HepG2 (cell line): ENCODE results near the gene USP35. TPM values are rescaled to one million over a fixed set of nuclear protein-coding genes. Genes with fewer than 3 reads are reported as not detected.

ENCODE experiments used
- ATAC-seq: fragments of 200-7000 bp; cut with Tn5 transposase; 3 replicates; pipeline ENCODE4 v1.9.1; 2020; ENCODE audit warnings: mild to moderate bottlenecking, moderate library complexity
- BruUV-seq: library from RNA; stranded (reverse); fragments of 400-500 nt; replicated peaks from 2 replicates; lab custom pipeline; 2021; lab: Mats Ljungman, UMichigan
- CTCF ChIA-PET: fragments of 300-600 bp; formaldehyde crosslinking; extraction: SDS; loops from one replicate; lab custom pipeline; 2021; ENCODE audit warnings: low total read pairs, inconsistent platforms, low intra/inter-chr PET ratio; lab: Yijun Ruan, JAX
- POLR2A ChIA-PET: fragments of 350-600 bp; sonication (Branson Sonifier 250); formaldehyde crosslinking; loops from one replicate; lab custom pipeline; 2020; ENCODE audit warnings: antibody characterized with exemption, inconsistent platforms; lab: Yijun Ruan, JAX
- DNase-seq: peaks from one replicate; pipeline ENCODE4 v3.0.0-alpha.2; 2015; ENCODE audit warnings: low spot score
- FAIRE-seq: peaks from 3 replicates; lab custom pipeline; 2011; peaks lifted over from hg19 to GRCh38; lab: Jason Lieb, UNC
- H2AFZ ChIP-seq: one replicate; pipeline ENCODE4 v1.6.1; 2011; ENCODE audit warnings: low read length, inconsistent platforms
- H3K27ac ChIP-seq: fragments of 300-600 bp; 3 replicates; pipeline ENCODE4 v1.8.0; 2011; ENCODE audit warnings: mixed run types, mild to moderate bottlenecking, mixed read lengths, low read length, inconsistent platforms; ENCODE audit not compliant: insufficient read depth; ENCODE audit errors: extremely low read length
- H3K27me3 ChIP-seq, 2 experiments: fragments of 200-600 bp in 1 of 2; 2 replicates in 1 of 2; 3 replicates in 1 of 2; pipeline versions ENCODE4 v1.6.0 to v1.8.0; 2011; ENCODE audit warnings: low read length in 2 of 2, mild to moderate bottlenecking in 2 of 2, moderate library complexity in 2 of 2, inconsistent platforms in 1 of 2; ENCODE audit not compliant: insufficient read depth in 2 of 2, control insufficient read depth in 1 of 2
- H3K36me3 ChIP-seq, 2 experiments: fragments of 200-600 bp in 1 of 2; replicated peaks in 1 of 2; 2 replicates in 1 of 2; 3 replicates in 1 of 2; pipeline versions ENCODE4 v1.5.1 to v1.8.0; 2011; ENCODE audit warnings: low read length in 2 of 2, inconsistent platforms in 1 of 2; ENCODE audit not compliant: insufficient read depth in 2 of 2, control insufficient read depth in 1 of 2
- H3K4me1 ChIP-seq: 2 replicates; pipeline ENCODE4 v1.5.1; 2012; ENCODE audit warnings: low read length, inconsistent platforms; ENCODE audit not compliant: insufficient read depth
- H3K4me2 ChIP-seq: 2 replicates; pipeline ENCODE4 v1.6.0; 2011; ENCODE audit warnings: low read depth, low read length, inconsistent platforms
- H3K4me3 ChIP-seq, 3 experiments: fragments of 200-600 bp in 1 of 3; sonication (generic), shearing (Covaris generic) in 1 of 3; replicated peaks in 1 of 3; 2 replicates each; pipeline ENCODE4 v1.5.1; 2011 to 2016; ENCODE audit warnings: low read length in 3 of 3, inconsistent platforms in 2 of 3, low read depth in 2 of 3, mild to moderate bottlenecking in 2 of 3, control low read depth in 1 of 3, mixed read lengths in 1 of 3; ENCODE audit not compliant: insufficient read depth in 1 of 3
- H3K79me2 ChIP-seq: one replicate; pipeline ENCODE4 v1.6.1; 2011; ENCODE audit warnings: low read length, inconsistent platforms; ENCODE audit not compliant: insufficient read depth
- H3K9ac ChIP-seq: 2 replicates; pipeline ENCODE4 v1.6.0; 2011; ENCODE audit warnings: mild to moderate bottlenecking, low read depth, low read length, inconsistent platforms; ENCODE audit not compliant: insufficient read depth
- H3K9me3 ChIP-seq: 2 replicates; pipeline ENCODE4 v1.5.1; 2012; ENCODE audit warnings: mild to moderate bottlenecking, low read length
- H4K20me1 ChIP-seq: 2 replicates; pipeline ENCODE4 v1.6.0; 2011; ENCODE audit warnings: inconsistent platforms, mild to moderate bottlenecking, low read length, moderate library complexity; ENCODE audit not compliant: insufficient read depth
- ARNT ChIP-seq: fragments of 450-650 bp; IDR thresholded peaks from 2 replicates; pipeline ENCODE4 v1.6.1; 2017
- CC2D1A ChIP-seq: sonication (generic); formaldehyde crosslinking; IDR thresholded peaks from 2 replicates; pipeline ENCODE4 v1.8.1; 2023; ENCODE audit warnings: mild to moderate bottlenecking, missing genetic modification reagents
- HOXA7 ChIP-seq: sonication (generic); formaldehyde crosslinking; IDR thresholded peaks from 2 replicates; pipeline ENCODE4 v1.8.1; 2022; ENCODE audit warnings: mild to moderate bottlenecking, missing genetic modification reagents, moderate library complexity
- KMT2A ChIP-seq: sonication (generic); formaldehyde crosslinking; IDR thresholded peaks from 2 replicates; pipeline ENCODE4 v1.4.0; 2020; ENCODE audit warnings: missing genetic modification reagents
- MAFK ChIP-seq, 2 experiments: IDR thresholded peaks in 1 of 2; conservative IDR thresholded peaks in 1 of 2; 2 replicates each; pipeline ENCODE4 v1.6.1; 2011; ENCODE audit warnings: improper control_type of control experiment in 2 of 2, low read length in 2 of 2
- MAZ ChIP-seq, 2 experiments: sonication (generic) in 1 of 2; formaldehyde crosslinking in 1 of 2; IDR thresholded peaks; 2 replicates each; pipeline versions ENCODE4 v1.5.0 to v1.6.1; 2012 to 2020; ENCODE audit warnings: low read depth in 2 of 2, mild to moderate bottlenecking in 2 of 2, borderline replicate concordance in 1 of 2, improper control_type of control experiment in 1 of 2, low read length in 1 of 2, missing genetic modification reagents in 1 of 2, moderate library complexity in 1 of 2
- NCOA2 ChIP-seq: sonication (generic); formaldehyde crosslinking; IDR thresholded peaks from 2 replicates; pipeline ENCODE4 v1.8.0; 2022; ENCODE audit warnings: inconsistent platforms
- NFE2 ChIP-seq: sonication (generic); formaldehyde crosslinking; IDR thresholded peaks from 2 replicates; pipeline ENCODE4 v1.4.0; 2020; ENCODE audit warnings: missing genetic modification reagents
- NFIC ChIP-seq: IDR thresholded peaks from 2 replicates; pipeline ENCODE4 v1.6.1; 2012; ENCODE audit warnings: mild to moderate bottlenecking, low read length, inconsistent platforms
- ONECUT2 ChIP-seq: sonication (generic); formaldehyde crosslinking; IDR thresholded peaks from 2 replicates; pipeline ENCODE4 v1.4.0; 2020; ENCODE audit warnings: missing genetic modification reagents
- RBM22 ChIP-seq: fragments of 200-400 bp; formaldehyde crosslinking; optimal IDR thresholded peaks from 2 replicates; pipeline ENCODE3; 2017; ENCODE audit warnings: mild to moderate bottlenecking, low read length, moderate library complexity
- SALL2 ChIP-seq: sonication (generic); formaldehyde crosslinking; IDR thresholded peaks from 2 replicates; pipeline ENCODE4 v1.8.1; 2023; ENCODE audit warnings: mild to moderate bottlenecking, missing genetic modification reagents, inconsistent platforms
- SMAD9 ChIP-seq: sonication (generic); formaldehyde crosslinking; IDR thresholded peaks from 2 replicates; pipeline ENCODE4 v1.5.1; 2020; ENCODE audit warnings: mild to moderate bottlenecking, missing genetic modification reagents
- ZFP90 ChIP-seq: sonication (generic); formaldehyde crosslinking; IDR thresholded peaks from 2 replicates; pipeline ENCODE4 v1.8.0; 2022; ENCODE audit warnings: missing genetic modification reagents, mild to moderate bottlenecking, inconsistent platforms, borderline replicate concordance
- ZNF20 ChIP-seq: sonication (generic); formaldehyde crosslinking; IDR thresholded peaks from 2 replicates; pipeline ENCODE4 v1.4.0; 2020; ENCODE audit warnings: mild to moderate bottlenecking, moderate library complexity, missing genetic modification reagents
- ZNF614 ChIP-seq: IDR thresholded peaks from 2 replicates; pipeline ENCODE4 v1.6.1; 2018; ENCODE audit warnings: missing biosample characterization, missing genetic modification reagents, inconsistent platforms, borderline replicate concordance
- ZNF775 ChIP-seq: sonication (generic); formaldehyde crosslinking; IDR thresholded peaks from 2 replicates; pipeline ENCODE4 v1.4.0; 2020; ENCODE audit warnings: missing genetic modification reagents, mild to moderate bottlenecking, moderate library complexity, borderline replicate concordance
- in situ Hi-C: cut with HindIII; loops from 2 replicates; pipeline ENCODE4 v1.10.0; 2017; ENCODE audit warnings: low pct_unique_long_range_greater_than_20kb; ENCODE audit not compliant: extremely low pct_ligation_motif_present
- intact Hi-C: fragments of 100-400 bp; cut with micrococcal nuclease; formaldehyde crosslinking; loops from one replicate; pipeline ENCODE4 v1.10.0; 2022; ENCODE audit not compliant: unreplicated experiment
- polyA plus RNA-seq, 8 experiments: library from polyadenylated mRNA; depleted of rRNA in 3 of 8; stranded (reverse) in 7 of 8; unstranded in 1 of 8; fragments of >200 nt; fragmentation: Illumina TruSeq in 4 of 8; extraction: Trizol in 4 of 8; gene quantifications; 2 replicates each; pipeline versions ENCODE4 v1.2.1 to v1.2.3, GENCODE V29; 2011 to 2016; ENCODE audit warnings: low read depth in 4 of 8, missing spikeins in 1 of 8, mixed read lengths in 1 of 8; ENCODE audit not compliant: insufficient read depth in 1 of 8
- total RNA-seq, 5 experiments: library from RNA; depleted of rRNA; stranded (reverse); fragments of >200 nt; fragmentation: Illumina TruSeq; extraction: Trizol; gene quantifications; 2 replicates each; pipeline ENCODE4 v1.2.3, GENCODE V29; 2016; ENCODE audit warnings: low read depth in 1 of 5
- TF ChIP-seq, protein P1 (sequence below): sonication (generic); formaldehyde crosslinking; IDR thresholded peaks from 2 replicates; pipeline ENCODE4 v1.5.1; 2020; ENCODE audit warnings: missing genetic modification reagents, mild to moderate bottlenecking, borderline replicate concordance
- TF ChIP-seq, protein P2 (sequence below): sonication (generic); formaldehyde crosslinking; IDR thresholded peaks from 2 replicates; pipeline ENCODE4 v1.8.1; 2022; ENCODE audit warnings: low read depth, mild to moderate bottlenecking, missing genetic modification reagents
- TF ChIP-seq, protein P3 (sequence below): sonication (generic); formaldehyde crosslinking; IDR thresholded peaks from 2 replicates; pipeline ENCODE4 v1.4.0; 2020; ENCODE audit warnings: mild to moderate bottlenecking, missing genetic modification reagents

USP35 gene
- total and polyA plus RNA-seq, 2 of the 13 experiments (the other 11 are each of a cell fraction or from before 2014, with no cell fraction given): 4.6 to 7.7 TPM

DNA sequence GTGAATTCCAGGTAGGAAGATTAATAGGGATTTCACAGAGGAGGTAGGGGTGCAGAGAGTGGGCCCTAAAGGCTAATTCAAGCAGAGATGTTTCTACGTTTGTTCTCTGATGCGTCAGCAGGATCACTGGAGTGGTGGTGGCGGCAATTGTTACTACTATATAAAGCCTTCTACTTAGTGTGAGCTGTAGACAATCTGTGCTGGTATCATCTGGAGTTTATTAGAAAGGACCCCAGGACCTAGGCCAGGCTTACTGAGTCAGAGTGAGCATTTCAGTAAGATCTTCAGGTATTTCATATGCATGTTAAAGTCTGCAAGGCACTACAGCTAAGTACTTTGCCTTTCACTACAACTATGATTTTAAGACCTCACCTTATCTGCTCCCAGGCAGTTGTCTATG is 59.5 kb downstream of the USP35 start (continued):
- TF ChIP-seq, protein P1, sequence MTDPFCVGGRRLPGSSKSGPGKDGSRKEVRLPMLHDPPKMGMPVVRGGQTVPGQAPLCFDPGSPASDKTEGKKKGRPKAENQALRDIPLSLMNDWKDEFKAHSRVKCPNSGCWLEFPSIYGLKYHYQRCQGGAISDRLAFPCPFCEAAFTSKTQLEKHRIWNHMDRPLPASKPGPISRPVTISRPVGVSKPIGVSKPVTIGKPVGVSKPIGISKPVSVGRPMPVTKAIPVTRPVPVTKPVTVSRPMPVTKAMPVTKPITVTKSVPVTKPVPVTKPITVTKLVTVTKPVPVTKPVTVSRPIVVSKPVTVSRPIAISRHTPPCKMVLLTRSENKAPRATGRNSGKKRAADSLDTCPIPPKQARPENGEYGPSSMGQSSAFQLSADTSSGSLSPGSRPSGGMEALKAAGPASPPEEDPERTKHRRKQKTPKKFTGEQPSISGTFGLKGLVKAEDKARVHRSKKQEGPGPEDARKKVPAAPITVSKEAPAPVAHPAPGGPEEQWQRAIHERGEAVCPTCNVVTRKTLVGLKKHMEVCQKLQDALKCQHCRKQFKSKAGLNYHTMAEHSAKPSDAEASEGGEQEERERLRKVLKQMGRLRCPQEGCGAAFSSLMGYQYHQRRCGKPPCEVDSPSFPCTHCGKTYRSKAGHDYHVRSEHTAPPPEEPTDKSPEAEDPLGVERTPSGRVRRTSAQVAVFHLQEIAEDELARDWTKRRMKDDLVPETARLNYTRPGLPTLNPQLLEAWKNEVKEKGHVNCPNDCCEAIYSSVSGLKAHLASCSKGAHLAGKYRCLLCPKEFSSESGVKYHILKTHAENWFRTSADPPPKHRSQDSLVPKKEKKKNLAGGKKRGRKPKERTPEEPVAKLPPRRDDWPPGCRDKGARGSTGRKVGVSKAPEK: no peak
- TF ChIP-seq, protein P2, sequence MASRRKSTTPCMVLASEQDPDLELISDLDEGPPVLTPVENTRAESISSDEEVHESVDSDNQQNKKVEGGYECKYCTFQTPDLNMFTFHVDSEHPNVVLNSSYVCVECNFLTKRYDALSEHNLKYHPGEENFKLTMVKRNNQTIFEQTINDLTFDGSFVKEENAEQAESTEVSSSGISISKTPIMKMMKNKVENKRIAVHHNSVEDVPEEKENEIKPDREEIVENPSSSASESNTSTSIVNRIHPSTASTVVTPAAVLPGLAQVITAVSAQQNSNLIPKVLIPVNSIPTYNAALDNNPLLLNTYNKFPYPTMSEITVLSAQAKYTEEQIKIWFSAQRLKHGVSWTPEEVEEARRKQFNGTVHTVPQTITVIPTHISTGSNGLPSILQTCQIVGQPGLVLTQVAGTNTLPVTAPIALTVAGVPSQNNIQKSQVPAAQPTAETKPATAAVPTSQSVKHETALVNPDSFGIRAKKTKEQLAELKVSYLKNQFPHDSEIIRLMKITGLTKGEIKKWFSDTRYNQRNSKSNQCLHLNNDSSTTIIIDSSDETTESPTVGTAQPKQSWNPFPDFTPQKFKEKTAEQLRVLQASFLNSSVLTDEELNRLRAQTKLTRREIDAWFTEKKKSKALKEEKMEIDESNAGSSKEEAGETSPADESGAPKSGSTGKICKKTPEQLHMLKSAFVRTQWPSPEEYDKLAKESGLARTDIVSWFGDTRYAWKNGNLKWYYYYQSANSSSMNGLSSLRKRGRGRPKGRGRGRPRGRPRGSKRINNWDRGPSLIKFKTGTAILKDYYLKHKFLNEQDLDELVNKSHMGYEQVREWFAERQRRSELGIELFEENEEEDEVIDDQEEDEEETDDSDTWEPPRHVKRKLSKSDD (CRISPR knock-in tag): no peak
- TF ChIP-seq NFE2 (CRISPR knock-in tag): no peak
- TF ChIP-seq ZFP90 (CRISPR knock-in tag): no peak
- no peak for TF ChIP-seq NFIC
- TF ChIP-seq, all 625 proteins: peak for 0

DNA sequence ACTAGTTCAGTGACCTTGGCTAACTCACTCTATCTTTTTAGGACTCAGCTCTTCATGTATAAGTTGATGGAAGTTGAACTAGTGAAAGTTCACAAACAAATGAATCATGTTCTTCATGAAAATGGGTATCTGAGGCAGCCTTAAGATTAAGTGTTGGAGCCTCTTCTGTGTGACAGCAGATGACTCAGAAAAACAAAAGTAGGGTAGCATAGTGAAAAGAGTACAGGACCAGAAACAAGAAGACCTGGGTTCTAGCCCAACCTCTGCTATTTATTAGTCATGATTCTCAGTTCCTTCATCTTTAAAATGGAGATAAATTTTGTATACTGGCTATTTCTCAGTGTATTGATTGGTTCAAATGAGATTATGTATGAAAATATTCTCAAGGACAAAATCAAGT is 60.2 kb downstream of the USP35 start:
- Histone ChIP-seq H3K4me2 (no peak overlapping the region), H3K27ac (no peak overlapping the region), H3K4me1 (peaks cover 15% of the 10 kb centered on the region), H4K20me1 (no peaks in the 10 kb centered on the region), H3K27me3 (no peaks in the 10 kb centered on the region), H3K9me3 (no peaks in the 10 kb centered on the region), H3K4me3 (no peak overlapping the region), H3K79me2 (no peaks in the 10 kb centered on the region), H3K9ac (no peak overlapping the region), H3K36me3 (peaks cover 2 to 8% of the 10 kb centered on the region in 2 experiments; a peak in 4 of 5 replicates), H2AFZ (no peak overlapping the region)
- no TSS peak for BruUV-seq
- DNase-seq (no peak), FAIRE-seq (no peak), ATAC-seq (no peak)
- ChIA-PET POLR2A (no interaction called here), CTCF (no interaction called here)
- intact Hi-C loops (no loop called here), in situ Hi-C loops (no loop called here)
- TF ChIP-seq SMAD9 (CRISPR knock-in tag): no peak
- no peak for TF ChIP-seq MAFK (conservative IDR thresholded peaks at IDR 0.05 in 1 of 2, IDR thresholded peaks at IDR 0.05 in 1 of 2; ENCODE audit: low read length in 2 of 2)
- no peak for TF ChIP-seq KMT2A (CRISPR knock-in tag)
- no peak for TF ChIP-seq ARNT
- no peak for TF ChIP-seq ZNF775 (CRISPR knock-in tag)
- TF ChIP-seq ONECUT2 (CRISPR knock-in tag): no peak
- TF ChIP-seq ZNF614: no peak
- TF ChIP-seq CC2D1A: no peak
- TF ChIP-seq NCOA2 (CRISPR knock-in tag): no peak
- TF ChIP-seq SALL2: no peak
- TF ChIP-seq MAZ (IDR thresholded peaks at IDR 0.05; ENCODE audit: borderline replicate concordance, low read depth, low read length): no peak
- TF ChIP-seq MAZ (CRISPR knock-in tag; IDR thresholded peaks at IDR 0.05; ENCODE audit: low read depth): no peak
- TF ChIP-seq, protein P3, sequence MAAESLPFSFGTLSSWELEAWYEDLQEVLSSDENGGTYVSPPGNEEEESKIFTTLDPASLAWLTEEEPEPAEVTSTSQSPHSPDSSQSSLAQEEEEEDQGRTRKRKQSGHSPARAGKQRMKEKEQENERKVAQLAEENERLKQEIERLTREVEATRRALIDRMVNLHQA (CRISPR knock-in tag): no peak
- TF ChIP-seq HOXA7 (CRISPR knock-in tag): no peak
- TF ChIP-seq ZNF20 (CRISPR knock-in tag): no peak
- no peak for TF ChIP-seq RBM22
